ENCODE measurements around the gene USF2. TPM values are rescaled to one million over a fixed set of nuclear protein-coding genes. Genes with fewer than 3 reads are reported as not detected.

Gene USF2
- total and polyA plus RNA-seq, 7 donors: 72.8 to 120 (median 98.3) TPM

GRCh38 chr19:35297922-35298321, 29.2 kb downstream of the USF2 start:
- intact Hi-C loops (cut with DNase I): no loop called here
- 92 to 97% methylated on average over 2 of the region's 2 CpGs for WGBS, 2 donors
- peaks cover 8 to 64% (median 30%) of the 10 kb centered on the region in 3 donors for H3K27me3 ChIP-seq

DNA sequence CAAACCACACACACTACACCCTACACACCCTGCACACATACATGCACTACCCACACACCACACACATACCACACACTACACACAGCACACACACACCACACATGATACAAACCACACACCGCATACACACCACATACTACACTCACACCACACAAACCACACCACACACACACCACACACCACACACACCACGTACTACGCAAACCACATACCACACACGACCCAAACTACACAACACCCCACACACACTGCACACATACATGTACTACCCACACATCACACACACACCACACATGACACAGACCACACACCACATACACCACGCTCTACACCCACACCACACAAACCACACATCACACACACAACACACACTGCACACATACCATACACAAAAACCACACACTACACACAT, 29.8 kb downstream of the USF2 start:
- no peak for TF ChIP-seq POLR2AphosphoS5 (IDR thresholded peaks at IDR 0.05)
- TF ChIP-seq EP300 (IDR thresholded peaks at IDR 0.05): no peak
- no peak for TF ChIP-seq POLR2A (IDR thresholded peaks at IDR 0.05)
- TF ChIP-seq, protein P1, sequence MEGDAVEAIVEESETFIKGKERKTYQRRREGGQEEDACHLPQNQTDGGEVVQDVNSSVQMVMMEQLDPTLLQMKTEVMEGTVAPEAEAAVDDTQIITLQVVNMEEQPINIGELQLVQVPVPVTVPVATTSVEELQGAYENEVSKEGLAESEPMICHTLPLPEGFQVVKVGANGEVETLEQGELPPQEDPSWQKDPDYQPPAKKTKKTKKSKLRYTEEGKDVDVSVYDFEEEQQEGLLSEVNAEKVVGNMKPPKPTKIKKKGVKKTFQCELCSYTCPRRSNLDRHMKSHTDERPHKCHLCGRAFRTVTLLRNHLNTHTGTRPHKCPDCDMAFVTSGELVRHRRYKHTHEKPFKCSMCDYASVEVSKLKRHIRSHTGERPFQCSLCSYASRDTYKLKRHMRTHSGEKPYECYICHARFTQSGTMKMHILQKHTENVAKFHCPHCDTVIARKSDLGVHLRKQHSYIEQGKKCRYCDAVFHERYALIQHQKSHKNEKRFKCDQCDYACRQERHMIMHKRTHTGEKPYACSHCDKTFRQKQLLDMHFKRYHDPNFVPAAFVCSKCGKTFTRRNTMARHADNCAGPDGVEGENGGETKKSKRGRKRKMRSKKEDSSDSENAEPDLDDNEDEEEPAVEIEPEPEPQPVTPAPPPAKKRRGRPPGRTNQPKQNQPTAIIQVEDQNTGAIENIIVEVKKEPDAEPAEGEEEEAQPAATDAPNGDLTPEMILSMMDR (IDR thresholded peaks at IDR 0.05): no peak

More at GRCh38 chr19:35297922-35298321, 29.2 kb downstream of the USF2 start:
- DNase-seq: no peak
- no peak overlapping the region for H3K4me3 ChIP-seq
- H3K9me3 ChIP-seq: no peaks in the 10 kb centered on the region
- no peak overlapping the region for H3K27ac ChIP-seq
- no peaks in the 10 kb centered on the region for H3K4me1 ChIP-seq
- no peaks in the 10 kb centered on the region for H3K36me3 ChIP-seq
- TF ChIP-seq, protein P1 (IDR thresholded peaks at IDR 0.05): no peak
- TF ChIP-seq EP300 (IDR thresholded peaks at IDR 0.05): no peak
- no peak for TF ChIP-seq POLR2A (IDR thresholded peaks at IDR 0.05)
- no peak for TF ChIP-seq POLR2AphosphoS5 (IDR thresholded peaks at IDR 0.05)

GRCh38 chr19:35299523-35300338, 31.0 kb downstream of the USF2 start:
- Histone ChIP-seq H3K27me3 (peaks cover 8 to 57% (median 19%) of the 10 kb centered on the region in 3 donors), H3K4me1 (no peaks in the 10 kb centered on the region), H3K36me3 (no peaks in the 10 kb centered on the region), H3K4me3 (no peak overlapping the region), H3K27ac (no peak overlapping the region), H3K9me3 (no peaks in the 10 kb centered on the region)
- no peak for DNase-seq
- TF ChIP-seq POLR2AphosphoS5 (IDR thresholded peaks at IDR 0.05) (no peak), POLR2A (IDR thresholded peaks at IDR 0.05) (no peak), EP300 (IDR thresholded peaks at IDR 0.05) (no peak)
- TF ChIP-seq, protein P1 (IDR thresholded peaks at IDR 0.05): no peak
- 52 to 66% methylated on average over 55 of the region's 55 CpGs for WGBS, 2 donors
- intact Hi-C loops (cut with DNase I): no loop called here

More for the DNA sequence above, 29.8 kb downstream of the USF2 start:
- H3K27me3 ChIP-seq: peaks cover 8 to 58% (median 23%) of the 10 kb centered on the region in 3 donors
- intact Hi-C loops (cut with DNase I): no loop called here
- H3K4me1 ChIP-seq: no peaks in the 10 kb centered on the region
- no peak for DNase-seq
- WGBS, 2 donors: 92 to 95% methylated on average over 5 of the region's 5 CpGs
- H3K36me3 ChIP-seq: no peaks in the 10 kb centered on the region
- no peak overlapping the region for H3K27ac ChIP-seq
- no peak overlapping the region for H3K4me3 ChIP-seq
- H3K9me3 ChIP-seq: no peaks in the 10 kb centered on the region

GRCh38 chr19:35300339-35300649, 31.5 kb downstream of the USF2 start:
- H3K4me1 ChIP-seq: no peaks in the 10 kb centered on the region
- intact Hi-C loops (cut with DNase I): no loop called here
- 78 to 79% methylated on average over 10 of the region's 10 CpGs for WGBS, 2 donors
- no peak overlapping the region for H3K4me3 ChIP-seq
- no peak for DNase-seq
- H3K27me3 ChIP-seq: peaks cover 8 to 58% (median 25%) of the 10 kb centered on the region in 3 donors
- H3K27ac ChIP-seq: no peak overlapping the region
- TF ChIP-seq, protein P1 (IDR thresholded peaks at IDR 0.05): no peak
- no peak for TF ChIP-seq POLR2AphosphoS5 (IDR thresholded peaks at IDR 0.05)
- no peak for TF ChIP-seq EP300 (IDR thresholded peaks at IDR 0.05)
- no peak for TF ChIP-seq POLR2A (IDR thresholded peaks at IDR 0.05)
- no peaks in the 10 kb centered on the region for H3K9me3 ChIP-seq
- H3K36me3 ChIP-seq: no peaks in the 10 kb centered on the region
